Dedifferentiated amniotic fluid mesenchymal stem cell (primary cell): ENCODE measurements around the gene C6orf118.

Source experiments
- DNase-seq: peaks from one replicate; pipeline ENCODE4 v3.0.0-alpha.2; 2016; ENCODE audit errors: extremely low spot score

C6orf118 gene

DNA sequence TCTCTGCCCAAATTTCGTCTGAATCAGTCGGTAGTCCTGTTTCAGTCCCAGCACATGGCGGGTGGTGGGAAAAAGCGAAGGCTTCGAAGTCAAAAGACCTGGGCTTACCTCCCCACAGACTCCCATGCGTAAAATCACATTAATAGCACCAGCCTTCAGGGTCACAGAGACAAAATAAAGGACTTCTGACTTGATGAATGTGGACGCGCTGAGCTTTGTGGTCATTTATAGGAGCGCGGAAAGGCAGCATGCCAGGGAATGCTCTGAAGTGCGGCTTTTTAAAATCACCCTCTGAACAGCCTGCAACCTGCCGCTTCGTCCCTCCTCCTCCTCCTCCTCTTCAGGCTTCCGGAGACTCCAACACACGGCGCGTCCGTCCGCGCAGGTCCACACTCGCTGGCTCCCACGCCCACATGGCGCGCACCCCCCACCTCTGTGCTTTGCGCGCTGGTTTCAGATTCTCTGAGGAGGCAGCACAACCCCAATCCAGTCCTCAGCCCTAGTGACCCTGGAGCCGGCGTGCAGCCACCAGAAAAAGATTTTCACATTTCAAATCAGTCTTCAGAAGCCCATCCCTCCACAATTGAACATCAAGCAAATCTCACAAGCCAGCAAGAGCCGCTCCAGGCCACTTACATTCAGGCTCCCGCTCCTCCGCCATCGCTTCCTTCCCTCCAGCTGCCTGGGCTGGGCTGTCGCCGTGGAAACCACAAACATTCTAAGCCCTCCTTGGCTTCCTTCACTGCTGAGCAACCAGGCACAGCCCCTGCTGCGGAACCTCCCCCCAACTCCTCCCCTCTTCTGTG lies at the start of gene C6orf118:
C6orf118 (minus strand) TSS at position 680 of the 806 bp plus-strand sequence; CDS start at position 661, 19 bp downstream.
- no peak for DNase-seq

DNA sequence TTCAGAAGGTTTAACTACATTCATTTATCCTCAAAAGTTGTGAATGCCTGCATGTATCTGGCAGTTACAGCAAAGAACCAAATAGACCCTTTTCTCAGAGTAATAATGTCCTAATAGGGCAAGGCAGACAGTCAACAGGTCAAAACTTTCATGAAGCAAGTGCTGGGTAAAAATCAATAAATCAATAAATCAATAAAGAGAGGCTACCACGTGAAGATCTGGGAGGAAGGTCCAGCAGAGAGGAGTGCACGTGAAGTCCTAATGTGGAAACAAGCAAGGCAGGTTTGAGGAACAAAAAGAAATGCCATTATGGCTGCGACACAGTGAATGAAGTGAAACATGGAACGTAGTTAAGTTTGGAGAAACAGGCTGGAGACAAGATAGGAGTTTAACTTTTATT lies 36.3 kb upstream of the C6orf118 start:
- no peak for DNase-seq

- no peak for DNase-seq
Observed at GRCh38 chr6:165340532-165340931, 31.1 kb upstream of the C6orf118 start.

DNA sequence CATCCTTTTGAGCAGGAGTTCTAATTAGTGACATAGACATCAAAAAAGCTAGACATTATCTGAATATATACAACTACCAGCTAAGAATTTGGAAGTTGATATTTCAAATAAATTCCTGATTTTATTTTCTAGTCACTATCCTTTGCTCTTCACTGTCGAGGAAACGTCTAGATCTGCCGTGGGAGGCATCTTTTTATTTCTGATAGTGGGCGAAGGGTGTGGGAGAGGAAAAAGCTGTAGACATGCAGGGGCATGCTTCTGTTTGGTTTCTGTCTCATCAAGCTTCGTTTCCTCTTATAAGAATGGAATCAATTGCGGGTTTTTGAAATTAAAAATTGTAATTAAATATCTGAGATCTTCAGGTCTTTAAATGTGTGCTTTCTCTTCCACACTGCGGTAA lies 16.2 kb upstream of the C6orf118 start:
- DNase-seq, result no peak

DNA sequence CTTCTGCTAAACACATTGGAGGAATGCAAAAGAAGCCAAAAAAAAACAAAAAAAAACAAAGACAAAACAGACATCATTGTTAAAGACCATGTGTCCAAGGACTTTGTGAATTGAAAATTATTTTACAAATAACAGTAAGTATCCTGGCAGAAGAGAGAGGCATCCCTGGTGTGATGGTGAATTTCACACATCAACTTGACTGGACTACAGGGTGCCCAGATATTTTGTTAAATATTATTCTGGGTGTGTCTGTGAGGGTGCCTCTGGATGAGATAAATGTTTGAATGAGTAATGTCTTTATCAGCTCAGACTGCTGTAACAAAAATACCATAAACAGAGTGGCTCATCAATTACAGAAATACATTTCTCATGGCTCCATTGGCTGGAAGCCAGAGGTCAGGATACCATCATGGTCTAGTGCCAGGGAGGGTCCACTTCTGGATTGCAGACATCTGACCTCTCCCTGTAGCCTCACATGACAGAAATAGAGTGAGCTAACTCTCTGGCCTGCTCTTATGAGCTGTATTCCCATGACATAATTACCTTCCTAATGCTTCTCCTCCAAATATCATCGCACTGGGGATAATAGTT lies 12.2 kb upstream of the C6orf118 start:
- no peak for DNase-seq

- DNase-seq, result no peak
Observed at GRCh38 chr6:165321150-165321549, 11.7 kb upstream of the C6orf118 start.

DNA sequence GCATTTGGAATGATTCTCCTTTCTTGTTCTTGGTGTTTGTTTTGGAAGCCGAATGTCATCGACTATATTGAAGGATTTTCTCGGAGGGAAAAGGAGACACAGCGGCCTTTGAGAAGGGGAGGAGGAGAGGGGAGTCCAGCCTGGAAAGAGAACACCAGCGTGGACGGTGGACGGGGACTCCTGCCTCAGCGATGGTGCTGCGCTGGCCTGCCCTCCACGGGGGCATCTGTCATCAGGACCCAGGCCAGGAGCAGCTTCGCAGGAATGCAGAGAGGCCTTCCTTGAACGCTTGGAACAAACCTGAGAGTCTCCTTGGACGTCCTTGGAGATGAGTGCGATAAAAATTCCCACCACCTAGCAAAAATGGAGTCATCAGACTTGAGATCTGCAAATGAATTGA lies 8.3 kb upstream of the C6orf118 start:
- no peak for DNase-seq

- DNase-seq, result no peak
Observed at GRCh38 chr6:165306955-165307354, 2.5 kb downstream of the C6orf118 start.

DNA sequence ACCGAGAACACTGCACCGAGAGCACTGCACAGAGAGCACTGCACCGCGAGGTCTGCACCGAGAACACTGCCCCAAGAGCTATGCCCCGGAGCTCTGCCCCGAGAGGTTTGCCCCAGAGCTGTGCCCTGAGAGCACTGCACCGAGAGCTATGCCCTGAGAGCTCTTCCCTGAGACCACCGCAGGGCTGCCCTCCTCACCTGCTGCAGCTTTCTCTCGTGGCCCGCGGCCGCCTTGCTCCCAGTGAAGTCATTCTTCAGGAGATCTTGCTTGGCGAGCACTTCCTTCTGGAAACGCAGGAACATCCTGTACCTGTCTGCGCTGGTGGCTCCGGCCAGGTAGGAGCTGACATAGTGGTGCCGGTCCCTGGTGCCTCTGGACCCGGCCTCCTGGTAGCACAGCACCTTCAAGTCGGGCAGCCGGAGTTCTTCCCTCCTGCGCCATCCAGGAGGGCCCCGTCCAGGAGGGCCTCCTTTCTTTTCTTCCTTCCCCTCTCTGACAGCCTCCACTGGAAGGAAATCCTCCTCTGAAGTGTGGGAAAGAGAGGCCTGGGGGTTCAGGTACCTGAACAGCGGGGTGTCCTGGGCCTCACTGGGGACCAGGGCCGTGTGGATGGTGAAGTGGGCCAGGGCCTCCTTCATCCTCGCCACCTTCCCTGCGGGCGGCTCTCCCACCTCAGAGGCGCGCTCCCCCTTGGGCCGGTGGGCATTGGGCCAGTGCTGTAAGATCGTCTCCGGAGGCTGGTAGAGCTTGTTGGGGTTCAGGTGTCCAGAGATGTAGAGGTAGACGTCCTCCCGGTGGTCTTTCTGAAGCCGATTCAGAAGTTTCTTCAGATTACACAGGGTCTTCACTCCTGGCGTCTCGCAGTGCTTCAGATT lies 7.8 kb downstream of the C6orf118 start:
- no peak for DNase-seq

DNA sequence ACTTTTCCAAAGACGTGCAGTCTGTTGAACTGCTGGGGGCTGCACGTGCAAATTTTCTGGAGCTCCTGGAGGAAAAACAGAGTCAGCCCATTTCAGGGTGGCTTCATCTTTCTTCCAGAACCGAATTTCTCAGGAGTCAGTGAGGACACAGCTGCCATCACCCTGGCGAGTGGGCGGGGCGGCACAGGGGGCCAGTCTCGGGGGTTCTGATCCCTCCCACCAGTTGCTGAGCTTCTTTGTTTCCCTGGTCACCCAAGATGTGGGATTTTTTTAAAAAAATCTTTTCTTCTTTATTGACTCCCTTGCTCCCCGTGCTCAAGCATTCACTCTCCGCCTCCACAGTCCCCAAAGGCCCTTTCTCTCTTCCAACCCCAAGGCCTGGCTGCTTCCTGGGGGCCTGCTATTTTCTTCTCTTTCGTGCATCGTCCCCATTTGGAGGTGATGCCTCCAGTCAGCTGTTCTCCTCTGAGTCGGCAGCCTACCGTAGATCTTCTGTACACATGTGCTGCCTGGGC lies 8.9 kb downstream of the C6orf118 start:
- no peak for DNase-seq

- DNase-seq, result no peak
Observed at GRCh38 chr6:165298875-165299274, 10.5 kb downstream of the C6orf118 start.

DNA sequence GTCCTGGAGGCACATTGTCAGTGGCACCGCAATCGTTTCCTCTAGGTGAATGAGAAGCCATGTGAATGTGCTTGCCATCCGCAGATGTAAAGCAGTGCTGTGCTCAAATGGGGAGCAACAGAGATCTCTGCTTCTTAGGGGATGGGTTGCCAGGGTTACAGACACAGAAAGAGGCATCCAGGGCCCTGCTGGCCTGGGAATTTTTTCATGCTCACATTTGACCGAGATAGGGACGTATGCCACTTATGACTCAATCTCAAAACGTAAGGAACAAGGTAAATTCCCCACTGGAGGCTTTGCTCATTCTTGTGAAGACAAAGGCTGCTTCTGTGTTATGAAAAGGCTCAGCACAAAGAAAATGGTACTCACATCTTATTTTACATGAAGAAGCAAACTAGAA lies 11.0 kb downstream of the C6orf118 start:
- DNase-seq, result no peak

- no peak for DNase-seq
Observed at GRCh38 chr6:165292657-165293056, 16.7 kb downstream of the C6orf118 start.

- DNase-seq, result no peak
Observed at GRCh38 chr6:165274611-165275010, 34.8 kb downstream of the C6orf118 start.

GRCh38 chr6:165272585-165272984 lies 36.8 kb downstream of the C6orf118 start:
- no peak for DNase-seq

- no peak for DNase-seq
Observed at GRCh38 chr6:165268987-165269386, 40.4 kb downstream of the C6orf118 start.

DNA sequence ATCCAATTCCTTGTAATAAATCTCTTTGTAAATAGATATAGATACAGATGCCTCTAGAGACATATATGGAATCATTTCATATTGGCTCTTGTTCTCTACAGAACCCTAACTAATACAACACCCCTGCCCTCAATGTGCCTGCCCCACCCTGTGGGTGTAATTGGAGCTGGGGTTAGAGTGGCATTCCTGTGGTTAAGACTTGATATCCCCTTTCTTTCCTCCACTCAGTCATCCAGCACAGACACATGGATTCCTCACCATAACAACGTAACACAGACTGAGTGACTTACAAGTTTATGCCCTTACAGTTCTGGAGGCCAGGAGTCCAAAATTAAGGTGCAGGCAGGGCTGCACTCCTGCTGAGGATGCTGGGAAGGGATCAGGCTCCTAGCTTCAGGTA lies 42.8 kb downstream of the C6orf118 start:
- DNase-seq, result no peak

- no peak for DNase-seq
Observed at GRCh38 chr6:165266191-165266590, 43.2 kb downstream of the C6orf118 start.

GRCh38 chr6:165260462-165260861 lies 48.9 kb downstream of the C6orf118 start:
- no peak for DNase-seq

DNA sequence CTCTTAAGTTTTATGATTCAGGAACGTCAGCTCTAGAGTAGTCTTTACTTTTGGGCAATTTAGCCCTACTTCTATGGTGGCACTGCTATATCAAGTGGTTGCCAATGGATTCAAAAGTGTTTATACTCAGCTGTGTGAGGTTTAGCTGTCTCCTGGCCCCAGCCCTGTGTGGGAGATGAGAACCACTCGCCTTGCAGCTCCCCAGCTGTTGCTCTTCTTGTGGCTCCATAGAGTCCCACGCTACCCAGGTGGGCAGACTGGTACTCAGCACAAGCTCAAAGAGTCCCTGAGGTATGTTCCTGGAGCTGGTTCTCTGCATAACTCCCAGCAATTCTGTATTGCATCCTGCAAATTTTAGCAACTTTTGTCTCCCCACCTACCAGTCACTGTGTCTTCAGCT lies 59.6 kb downstream of the C6orf118 start:
- no peak for DNase-seq

- no peak for DNase-seq
Observed at GRCh38 chr6:165245701-165246100, 63.7 kb downstream of the C6orf118 start.

DNA sequence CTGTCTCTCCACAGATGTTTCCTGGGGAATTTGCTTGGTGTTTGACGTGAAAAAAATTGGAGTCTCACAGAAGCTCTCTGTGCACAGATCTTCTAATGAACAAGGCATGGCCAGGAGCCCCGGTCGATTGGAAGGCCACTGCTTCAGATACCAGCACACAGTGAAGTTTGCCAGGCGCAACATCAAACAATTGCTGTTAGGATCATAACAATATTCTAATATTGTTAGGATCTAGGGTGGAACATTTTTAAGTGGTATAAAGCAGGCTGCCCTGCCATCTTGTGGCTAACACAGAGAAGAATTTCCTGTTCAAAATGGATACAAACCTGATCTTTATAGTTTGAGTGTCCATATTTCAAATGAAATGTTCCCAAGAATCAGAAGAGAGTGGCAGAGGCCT lies 64.1 kb downstream of the C6orf118 start:
- no peak for DNase-seq
